ENCODE measurements around the gene TRPV4.

DNA sequence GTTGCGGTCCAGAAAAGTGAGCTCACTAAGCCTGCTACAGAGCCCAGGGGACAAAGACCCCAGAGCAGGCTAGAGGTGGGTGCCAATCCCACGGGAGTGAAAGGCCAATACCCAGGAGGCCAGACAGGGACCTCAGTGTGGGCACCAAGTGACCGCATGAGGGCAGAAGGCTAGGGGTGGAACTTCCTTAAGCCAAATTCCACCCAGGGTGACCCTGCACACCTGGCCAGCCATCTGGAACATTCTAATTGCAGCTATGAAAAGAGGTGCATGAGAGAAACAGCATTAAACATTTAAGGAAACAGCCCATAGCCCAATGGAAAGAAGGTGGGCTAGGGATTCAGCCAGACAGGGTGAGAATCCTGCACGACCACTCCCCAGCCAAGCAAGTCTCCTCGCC is 27.8 kb upstream of the TRPV4 start:
- TF ChIP-seq TAF1 (IDR thresholded peaks at IDR 0.05; ENCODE audit: borderline replicate concordance, low read depth, low read length) (no peak), POLR2A (IDR thresholded peaks at IDR 0.05; ENCODE audit: low read depth, low read length) (no peak)
